ENCODE measurements around the gene HEATR5B. TPM values are rescaled to one million over a fixed set of nuclear protein-coding genes. Genes with fewer than 3 reads are reported as not detected.

HEATR5B gene
- total RNA-seq, 4 donors from 2014 or later: 29.9 to 33.7 (median 31.1) TPM

DNA sequence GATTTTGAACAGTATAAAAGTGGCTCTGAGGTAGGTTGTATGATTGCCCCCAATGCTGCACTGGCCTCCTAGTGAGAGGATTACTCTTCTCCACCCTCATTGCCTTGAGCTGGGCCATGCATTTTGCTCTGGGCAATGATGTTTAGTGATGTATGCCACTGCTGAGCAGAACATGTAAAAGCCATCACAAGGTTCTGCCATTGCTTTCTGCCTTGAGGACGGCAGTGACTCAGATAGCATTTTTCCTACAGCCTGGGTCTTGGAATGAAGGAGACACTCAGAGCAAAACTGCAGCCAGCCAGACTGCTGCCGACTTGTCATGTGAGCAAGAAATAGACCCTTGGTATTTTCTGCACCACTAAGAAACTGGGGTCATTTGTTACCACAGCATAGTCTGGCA lies 27.8 kb upstream of the HEATR5B start:
- TF ChIP-seq, protein P1, sequence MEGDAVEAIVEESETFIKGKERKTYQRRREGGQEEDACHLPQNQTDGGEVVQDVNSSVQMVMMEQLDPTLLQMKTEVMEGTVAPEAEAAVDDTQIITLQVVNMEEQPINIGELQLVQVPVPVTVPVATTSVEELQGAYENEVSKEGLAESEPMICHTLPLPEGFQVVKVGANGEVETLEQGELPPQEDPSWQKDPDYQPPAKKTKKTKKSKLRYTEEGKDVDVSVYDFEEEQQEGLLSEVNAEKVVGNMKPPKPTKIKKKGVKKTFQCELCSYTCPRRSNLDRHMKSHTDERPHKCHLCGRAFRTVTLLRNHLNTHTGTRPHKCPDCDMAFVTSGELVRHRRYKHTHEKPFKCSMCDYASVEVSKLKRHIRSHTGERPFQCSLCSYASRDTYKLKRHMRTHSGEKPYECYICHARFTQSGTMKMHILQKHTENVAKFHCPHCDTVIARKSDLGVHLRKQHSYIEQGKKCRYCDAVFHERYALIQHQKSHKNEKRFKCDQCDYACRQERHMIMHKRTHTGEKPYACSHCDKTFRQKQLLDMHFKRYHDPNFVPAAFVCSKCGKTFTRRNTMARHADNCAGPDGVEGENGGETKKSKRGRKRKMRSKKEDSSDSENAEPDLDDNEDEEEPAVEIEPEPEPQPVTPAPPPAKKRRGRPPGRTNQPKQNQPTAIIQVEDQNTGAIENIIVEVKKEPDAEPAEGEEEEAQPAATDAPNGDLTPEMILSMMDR (IDR thresholded peaks at IDR 0.05): no peak
- TF ChIP-seq POLR2A (IDR thresholded peaks at IDR 0.05): no peak
- WGBS, 2 donors: 74 to 77% methylated on average over 2 of the region's 2 CpGs
- no peak for DNase-seq (ENCODE audit: low spot score in 2 of 2)
- intact Hi-C loops (cut with DNase I; ENCODE audit: low total_unique reads): no loop called here
- H3K4me3 ChIP-seq (ENCODE audit: low read depth, poor library complexity, severe bottlenecking): no peak overlapping the region

DNA sequence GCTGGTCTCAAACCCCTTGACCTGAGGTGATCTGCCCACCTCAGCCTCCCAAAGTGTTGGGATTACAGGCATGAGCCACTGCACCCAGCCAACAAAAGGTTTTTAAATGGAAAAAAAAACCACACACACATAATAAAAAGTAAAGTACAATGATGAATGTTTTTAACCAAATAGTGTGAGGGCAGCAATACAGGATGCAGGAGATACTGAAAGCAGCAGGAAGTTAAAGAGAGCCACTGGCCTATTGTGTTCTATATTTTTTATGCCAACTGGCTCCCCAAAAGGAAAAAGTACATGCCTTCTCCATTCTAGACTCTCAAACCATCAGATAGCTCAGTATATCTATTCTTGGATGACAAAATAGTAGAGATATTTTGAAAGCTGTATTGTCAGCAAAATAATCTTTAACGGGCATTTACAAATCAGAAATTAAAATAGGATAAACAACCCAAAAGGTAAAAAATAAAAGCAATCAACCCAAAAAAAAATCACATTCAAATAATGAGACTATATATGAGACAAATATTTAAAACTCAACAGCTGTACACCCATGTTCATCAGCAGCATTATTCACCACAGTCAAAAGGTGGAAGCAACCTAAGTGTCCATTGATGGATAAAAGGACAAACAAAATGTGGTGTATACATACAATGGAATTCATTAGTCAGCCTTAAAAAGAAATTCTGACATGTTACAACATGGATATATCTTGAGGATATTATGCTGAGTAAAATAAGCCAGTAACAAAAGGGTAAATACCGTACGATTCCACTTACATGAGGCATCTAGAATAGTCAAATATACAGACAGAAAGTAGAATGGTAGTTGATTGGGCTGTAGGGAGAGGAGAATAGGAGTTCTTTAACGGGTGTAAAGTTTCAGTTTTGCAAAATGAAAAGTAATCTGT lies 26.4 kb upstream of the HEATR5B start:
- DNase-seq (ENCODE audit: low spot score in 2 of 2): no peak
- no peak for TF ChIP-seq POLR2A (IDR thresholded peaks at IDR 0.05)
- TF ChIP-seq, protein P1 (IDR thresholded peaks at IDR 0.05): no peak
- 91 to 92% methylated on average over 4 of the region's 4 CpGs for WGBS, 2 donors
- intact Hi-C loops (cut with DNase I; ENCODE audit: low total_unique reads): no loop called here
- no peak overlapping the region for H3K4me3 ChIP-seq (ENCODE audit: low read depth, poor library complexity, severe bottlenecking)

DNA sequence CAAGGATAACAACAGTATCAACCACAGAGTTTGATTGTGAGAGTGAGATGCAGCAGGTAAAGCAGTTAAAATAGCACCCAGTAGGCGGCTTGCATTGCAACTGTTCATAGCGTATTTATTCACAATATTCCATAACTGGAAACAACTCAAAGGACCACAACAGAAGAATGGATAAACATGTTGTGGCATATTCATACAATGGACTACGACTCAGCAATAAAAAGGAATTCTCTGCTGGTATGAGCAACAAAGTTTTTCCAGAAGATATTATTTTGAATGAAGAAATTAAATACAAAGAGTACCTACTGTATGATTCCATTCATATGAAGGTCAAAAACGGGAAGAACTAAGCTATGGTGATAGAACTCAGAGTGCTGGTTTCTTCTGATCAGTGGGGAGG lies 25.4 kb upstream of the HEATR5B start:
- 95% methylated on average over 4 of the region's 4 CpGs for WGBS, 2 donors

GRCh38 chr2:37105150-37105549 lies 21.0 kb upstream of the HEATR5B start:
- DNase-seq (ENCODE audit: low spot score in 2 of 2): no peak
- 88 to 90% methylated on average over 5 of the region's 5 CpGs for WGBS, 2 donors
- TF ChIP-seq, protein P1 (IDR thresholded peaks at IDR 0.05): no peak
- TF ChIP-seq POLR2A (IDR thresholded peaks at IDR 0.05): no peak

More for the DNA sequence above, 25.4 kb upstream of the HEATR5B start:
- intact Hi-C loops (cut with DNase I; ENCODE audit: low total_unique reads): no loop called here
- DNase-seq (ENCODE audit: low spot score in 2 of 2): no peak
- TF ChIP-seq, protein P1 (IDR thresholded peaks at IDR 0.05): no peak
- TF ChIP-seq POLR2A (IDR thresholded peaks at IDR 0.05): no peak
- H3K4me3 ChIP-seq (ENCODE audit: low read depth, poor library complexity, severe bottlenecking): no peak overlapping the region

DNA sequence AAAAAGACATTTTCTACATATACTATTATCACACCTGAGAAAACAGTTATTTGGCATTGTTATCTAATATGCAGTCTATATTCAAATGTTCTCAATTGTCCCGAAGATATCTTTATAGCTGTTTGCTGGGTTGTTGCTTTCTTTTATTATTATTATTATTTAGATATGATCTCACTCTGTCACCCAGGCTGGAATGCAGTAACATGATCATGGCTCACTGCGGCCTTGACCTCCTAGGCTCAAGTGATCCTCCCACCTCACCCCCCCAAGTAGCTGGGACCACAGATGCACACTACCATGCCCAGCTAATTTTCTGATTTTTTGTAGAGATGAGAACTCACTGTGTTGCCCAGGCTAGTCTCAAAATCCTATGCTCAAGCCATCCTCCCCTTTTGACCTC lies 20.0 kb upstream of the HEATR5B start:
- WGBS, 2 donors: 93 to 94% methylated on average over 2 of the region's 2 CpGs
- intact Hi-C loops (cut with DNase I; ENCODE audit: low total_unique reads): no loop called here
- TF ChIP-seq POLR2A (IDR thresholded peaks at IDR 0.05): no peak
- TF ChIP-seq, protein P1 (IDR thresholded peaks at IDR 0.05): no peak
- no peak for DNase-seq (ENCODE audit: low spot score in 2 of 2)
- H3K4me3 ChIP-seq (ENCODE audit: low read depth, poor library complexity, severe bottlenecking): no peak overlapping the region

More at GRCh38 chr2:37105150-37105549, 21.0 kb upstream of the HEATR5B start:
- intact Hi-C loops (cut with DNase I; ENCODE audit: low total_unique reads): no loop called here
- H3K4me3 ChIP-seq (ENCODE audit: low read depth, poor library complexity, severe bottlenecking): no peak overlapping the region

Data from lower leg skin (tissue), 4 donors.